NCI-H82 treated with DMSO at 0.1 percent for 48 hours (cell line): ENCODE results near the gene EVC2.

Experiments
- DNase-seq: peaks from one replicate; lab custom pipeline; 2025; ENCODE audit not compliant: unreplicated experiment; lab: John Stamatoyannopoulos, UW

Gene EVC2

GRCh38 chr4:5712517-5712916, 4.2 kb upstream of the EVC2 start:
- DNase-seq = no peak

- no peak for DNase-seq
Observed at GRCh38 chr4:5711479-5712184, 3.3 kb upstream of the EVC2 start.

- peak; percentile 39 for DNase-seq
Observed at GRCh38 chr4:5710961-5711478, 2.7 kb upstream of the EVC2 start, which contains the start of gene EVC. Gene EVC (plus strand): TSS chr4:5711201. CDS start chr4:5711381, 180 bp downstream.

DNA sequence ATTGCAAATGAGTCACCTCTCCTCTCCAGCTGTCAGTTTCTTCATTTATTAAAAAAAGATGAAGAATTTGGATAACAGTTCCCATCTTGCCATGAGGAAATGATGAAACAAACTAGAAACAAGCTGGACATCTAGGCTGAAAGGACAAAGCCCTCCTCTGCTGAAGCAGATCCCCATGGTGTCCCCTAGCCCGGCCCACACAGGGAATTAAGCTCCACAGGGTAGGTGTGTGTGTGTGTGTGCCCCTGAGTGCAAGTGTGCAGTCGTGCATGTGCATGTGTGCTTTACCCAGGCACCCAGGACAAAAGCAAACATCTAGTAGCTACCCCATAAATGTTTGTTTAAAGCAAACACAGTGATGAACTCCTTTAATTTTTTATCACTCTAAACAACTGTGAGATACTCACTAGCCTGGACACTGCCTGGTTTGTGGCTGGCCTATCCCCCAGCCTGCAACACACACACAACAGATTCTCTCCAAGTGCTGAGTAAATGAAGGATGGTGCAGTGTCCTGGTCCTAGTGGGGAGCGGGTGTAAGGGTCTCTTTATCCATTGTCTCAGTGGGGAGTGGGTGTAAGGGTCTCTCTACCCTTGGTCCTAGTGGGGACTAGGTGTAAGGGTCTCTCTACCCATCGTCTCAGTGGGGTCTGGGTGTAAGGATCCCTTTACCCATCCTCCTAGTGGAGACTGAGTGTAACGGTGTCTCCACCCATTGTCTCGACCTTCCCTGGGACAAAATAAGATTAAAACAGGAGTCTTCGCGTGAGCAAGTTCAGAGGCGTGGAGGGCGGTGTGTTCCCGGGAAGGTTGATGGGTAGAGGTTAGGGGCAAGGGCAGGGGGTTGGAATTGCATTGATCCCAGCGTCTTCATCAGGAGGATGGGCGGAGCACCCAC, 2.0 kb upstream of the EVC2 start:
- no peak for DNase-seq

- no peak for DNase-seq
Observed at GRCh38 chr4:5709207-5709575, 832 bp upstream of the EVC2 start.

DNA sequence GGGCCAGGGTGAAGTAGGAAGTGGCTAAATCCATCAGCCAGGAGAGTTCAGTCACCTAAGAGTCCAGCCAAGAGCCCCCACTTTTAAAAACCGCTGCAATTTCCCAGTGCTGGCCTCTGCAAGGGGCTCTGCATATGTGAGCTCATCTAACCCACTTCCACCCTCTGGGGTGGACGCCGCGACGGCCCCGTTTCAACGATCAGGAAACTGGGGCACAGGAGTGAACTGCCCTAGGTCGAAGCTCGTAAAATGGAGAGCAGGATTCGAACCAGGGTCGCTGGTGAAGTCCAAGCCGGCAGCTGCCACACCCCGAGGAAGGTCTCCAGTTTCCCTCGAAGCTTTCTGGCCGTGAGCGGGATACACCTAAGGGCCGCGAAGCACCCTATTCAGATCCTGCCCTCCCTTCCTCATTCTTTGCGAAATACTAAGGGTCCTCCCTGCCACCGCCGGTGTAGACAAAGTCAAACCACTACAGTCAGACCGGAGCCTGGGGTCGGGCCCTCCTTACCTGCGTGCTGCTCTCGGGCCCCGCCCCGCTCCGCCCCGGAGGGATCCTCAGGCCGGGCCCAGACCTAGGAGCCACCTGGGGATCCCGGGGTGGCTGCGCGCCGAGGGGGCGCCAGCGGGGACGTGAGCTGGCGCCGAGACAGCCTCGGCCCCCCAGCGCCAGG, 446 bp downstream of the EVC2 start:
- DNase-seq = no peak

DNA sequence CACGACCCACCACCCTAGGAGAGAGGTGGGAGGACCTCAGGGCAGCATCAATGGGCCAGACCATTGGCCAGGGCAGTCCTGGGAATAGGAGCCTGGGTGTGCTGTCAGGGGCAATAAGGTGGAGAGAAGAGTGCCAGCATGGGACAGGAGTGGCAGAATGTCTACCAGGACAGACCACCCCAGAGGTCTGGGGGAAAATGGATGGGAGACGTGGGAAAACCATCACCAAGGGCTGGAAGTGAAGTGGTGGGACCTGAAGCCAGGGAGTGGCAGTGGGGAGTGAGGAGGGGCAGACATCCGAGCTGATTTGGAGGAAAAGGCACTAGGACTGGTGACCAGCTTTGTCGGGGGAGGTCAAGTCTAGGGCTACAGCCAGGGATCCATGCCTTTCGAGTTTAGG, 993 bp downstream of the EVC2 start:
- no peak for DNase-seq

- DNase-seq = no peak
Observed at GRCh38 chr4:5706486-5707290, 1.7 kb downstream of the EVC2 start.

DNA sequence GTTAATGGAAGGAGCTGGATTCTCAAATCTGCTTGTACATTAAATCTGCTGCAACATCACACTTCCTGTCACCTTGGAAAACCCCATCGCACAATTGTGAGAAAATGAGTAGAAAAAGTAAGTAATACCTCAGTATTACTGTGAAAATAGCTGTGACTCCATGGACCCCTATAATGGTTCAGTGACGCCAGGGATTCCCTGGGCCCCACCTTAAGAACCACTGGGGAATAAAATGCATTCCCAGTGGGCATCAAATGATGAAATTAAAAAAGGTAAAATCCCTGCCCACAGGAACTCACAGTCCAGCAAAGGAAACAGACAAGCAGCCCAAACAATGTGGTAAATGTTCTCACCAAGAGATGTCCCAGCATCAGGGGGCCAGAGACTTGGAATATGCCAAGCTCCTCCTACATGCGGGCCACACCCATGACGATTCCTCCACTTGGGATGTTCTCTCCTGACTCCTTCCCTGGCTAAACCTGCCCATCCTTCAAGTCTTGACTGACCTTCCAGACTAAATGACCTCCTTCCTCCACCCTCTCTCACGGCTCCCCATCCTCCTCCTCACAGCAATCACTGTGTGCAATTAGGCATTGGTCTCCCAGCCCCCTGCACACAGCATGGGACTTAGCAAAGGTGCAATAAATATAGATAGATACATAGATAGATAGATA, 2.6 kb downstream of the EVC2 start:
- DNase-seq = no peak

DNA sequence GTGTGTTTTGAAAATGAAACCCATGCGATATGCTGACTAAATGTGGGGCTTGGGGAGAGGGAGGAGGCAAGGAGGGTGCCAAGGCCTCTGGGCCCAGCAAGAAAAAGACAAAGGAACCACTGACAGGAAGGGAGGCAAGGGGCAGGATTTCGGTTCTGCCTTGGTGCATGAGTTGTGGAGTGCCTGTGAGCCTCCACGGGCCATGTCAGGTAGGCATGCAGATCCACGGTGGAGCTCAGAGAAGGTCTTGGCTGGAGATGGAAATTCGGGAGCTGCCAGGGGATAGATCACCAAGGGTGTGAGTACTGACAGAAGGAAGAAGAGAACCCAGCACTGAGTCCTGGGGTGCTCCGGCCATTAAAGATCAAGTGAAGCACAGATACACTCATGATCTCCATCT, 4.1 kb downstream of the EVC2 start:
- DNase-seq = no peak

DNA sequence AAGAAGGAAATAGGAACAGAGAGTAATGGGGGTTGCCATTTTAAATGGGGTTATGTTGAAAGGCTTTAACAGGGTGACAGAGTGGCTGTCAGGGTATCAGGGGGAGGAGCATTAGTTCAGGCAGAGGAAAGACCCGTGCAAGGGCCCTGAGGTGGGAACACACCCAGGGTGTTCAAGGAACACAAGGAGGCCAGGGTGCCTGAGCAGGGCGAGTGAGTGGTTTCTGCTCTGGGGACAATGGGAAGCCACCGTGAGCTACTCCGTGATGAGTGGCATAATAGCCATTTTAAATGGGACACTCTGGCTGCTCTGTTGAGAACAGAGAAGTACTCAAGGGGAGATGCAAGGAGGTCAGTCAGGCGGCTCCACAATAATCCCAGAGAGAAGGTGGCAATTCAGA, 4.5 kb downstream of the EVC2 start:
- no peak for DNase-seq

DNA sequence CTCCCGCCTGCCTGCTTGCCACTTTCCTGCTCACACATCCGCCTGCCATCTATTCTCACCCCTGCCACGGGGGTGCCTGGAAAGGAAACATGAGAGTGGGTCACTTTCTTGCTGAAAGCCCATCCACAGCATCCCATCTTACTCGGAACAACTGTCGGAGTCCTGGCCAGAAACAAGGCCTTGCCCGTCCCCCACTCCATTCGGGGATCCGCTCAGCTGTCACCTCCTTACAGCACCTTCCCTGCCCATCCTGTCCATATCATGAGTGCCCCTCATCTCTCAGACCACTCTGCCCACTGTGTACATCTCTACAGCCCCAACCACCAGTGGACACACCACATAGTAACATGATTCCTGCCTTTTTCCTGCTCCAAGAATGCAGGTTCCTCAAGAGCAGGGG, 6.4 kb downstream of the EVC2 start:
- DNase-seq = no peak

DNA sequence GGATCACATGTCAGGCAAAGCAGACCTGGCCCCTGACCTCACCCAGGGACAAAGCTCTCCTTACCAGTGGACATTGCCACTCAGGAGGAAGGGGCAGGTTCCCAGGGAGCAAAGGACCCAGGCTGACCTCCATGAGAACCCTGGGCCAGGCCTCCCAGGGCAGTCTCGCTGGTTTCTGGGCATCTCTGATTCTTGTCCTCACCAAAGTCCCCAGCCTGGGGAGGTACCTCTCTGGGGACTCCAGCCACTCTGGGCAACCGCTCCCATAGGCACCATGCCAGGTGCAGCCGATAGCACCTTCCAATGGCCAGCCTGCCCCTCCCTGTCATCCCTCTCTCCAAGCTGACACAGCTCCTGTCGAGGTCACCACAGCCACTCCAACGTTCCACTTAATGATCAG, 7.9 kb downstream of the EVC2 start:
- no peak for DNase-seq

DNA sequence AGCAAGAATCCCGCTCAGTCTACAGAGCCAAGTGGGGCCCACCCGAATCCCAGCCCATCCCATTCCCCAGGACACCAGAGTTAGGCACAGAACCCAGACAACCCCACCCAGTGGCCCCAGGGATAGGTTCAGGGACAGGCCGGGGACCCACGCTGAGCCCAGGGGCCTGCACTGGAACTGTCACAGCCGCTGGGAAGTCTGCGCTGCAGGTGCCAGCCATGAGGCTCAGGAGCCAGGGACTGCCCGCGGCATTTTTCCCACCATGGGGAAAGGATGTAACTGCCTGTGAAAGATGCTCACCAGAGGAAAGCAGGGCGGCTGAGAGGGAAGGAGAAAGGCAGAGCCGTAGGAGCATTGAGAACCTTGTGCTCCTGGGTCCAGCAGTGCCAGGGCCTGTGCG, 12.0 kb downstream of the EVC2 start:
- no peak for DNase-seq

GRCh38 chr4:5693871-5694270, 14.5 kb downstream of the EVC2 start:
- no peak for DNase-seq

DNA sequence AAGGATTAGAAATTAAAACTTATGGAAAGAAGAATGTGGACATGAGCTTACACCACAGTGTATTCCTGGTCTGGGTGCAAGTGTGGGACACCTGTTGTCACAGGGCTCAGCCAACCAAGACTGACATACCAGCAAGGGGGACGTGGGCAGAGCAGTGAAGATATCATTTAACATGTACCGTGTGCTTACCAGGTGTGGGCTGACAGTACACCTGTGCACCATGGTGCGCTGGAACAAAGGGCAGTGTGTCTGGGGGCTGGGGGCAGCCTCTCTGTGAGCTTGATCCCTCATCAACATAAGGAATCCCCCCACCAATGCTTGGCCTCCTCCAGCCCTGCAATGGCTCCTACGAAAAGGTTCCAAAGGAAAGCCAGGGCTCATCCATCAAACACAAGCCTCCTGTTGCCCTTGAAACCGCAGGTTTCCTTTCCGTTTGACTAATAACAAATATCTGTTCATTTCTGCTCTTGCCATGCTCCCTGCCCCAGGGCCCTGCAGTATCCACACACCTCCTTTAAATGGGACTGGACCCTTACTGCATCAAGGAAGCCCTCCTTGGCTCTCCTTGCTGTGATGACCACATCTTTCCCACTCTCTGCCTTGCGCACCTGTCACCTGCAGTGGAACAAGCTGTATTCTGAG, 16.7 kb downstream of the EVC2 start:
- no peak for DNase-seq

GRCh38 chr4:5689065-5689464, 19.3 kb downstream of the EVC2 start:
- no peak for DNase-seq

- no peak for DNase-seq
Observed at GRCh38 chr4:5686338-5686737, 22.0 kb downstream of the EVC2 start.

DNA sequence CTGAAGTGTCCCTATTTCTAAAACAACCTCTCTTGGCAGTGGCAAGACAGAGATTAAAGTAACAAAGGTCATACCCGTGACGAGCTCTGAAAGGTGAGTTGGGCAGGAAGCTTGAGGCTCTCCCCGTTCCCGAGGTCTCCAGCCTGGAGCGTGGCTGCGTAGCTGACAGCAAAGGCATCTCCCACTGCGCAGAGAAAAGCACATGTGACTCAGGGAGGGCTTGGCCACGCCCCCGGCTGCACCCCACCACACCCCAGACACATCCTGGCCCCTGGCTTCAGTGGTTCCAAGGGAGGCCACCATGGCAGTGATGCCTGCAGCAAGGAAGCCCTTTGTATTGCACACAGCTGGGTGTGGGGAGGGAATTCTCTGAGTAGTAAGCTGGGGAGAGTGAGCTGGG, 23.1 kb downstream of the EVC2 start:
- DNase-seq = no peak

GRCh38 chr4:5683566-5683965, 24.8 kb downstream of the EVC2 start:
- DNase-seq = no peak
